H9 (cell line): ENCODE results near the gene ICAM4. TPM values are rescaled to one million over a fixed set of nuclear protein-coding genes. Genes with fewer than 3 reads are reported as not detected.

Experiments
- total RNA-seq: library from RNA; stranded (reverse); gene quantifications from 2 replicates; pipeline ENCODE4 v1.2.1, GENCODE V29; 2021

Gene ICAM4
- total RNA-seq, 1 experiment from 2014 or later, result 1.1 TPM

Other genes with a start within 250 kb of the ICAM4 start
- gene SHFL, start 200.6 kb upstream of the ICAM4 start, total RNA-seq, result 20.0 and 21.1 TPM in 2 replicates
- gene ANGPTL6, start 184.3 kb upstream of the ICAM4 start, total RNA-seq, result 0.18 and 0.26 TPM in 2 replicates
- 150 and 157 TPM in 2 replicates for gene PPAN, start 180.6 kb upstream of the ICAM4 start, total RNA-seq
- gene P2RY11, start 175.3 kb upstream of the ICAM4 start, total RNA-seq, result 60.6 and 63.7 TPM in 2 replicates
- gene EIF3G, start 167.1 kb upstream of the ICAM4 start, total RNA-seq, result 290 and 296 TPM in 2 replicates
- gene DNMT1, start 92.0 kb upstream of the ICAM4 start, total RNA-seq, result 206 and 227 TPM in 2 replicates
- 11.5 and 12.8 TPM in 2 replicates for gene S1PR2, start 55.6 kb upstream of the ICAM4 start, total RNA-seq
- gene MRPL4, start 34.7 kb upstream of the ICAM4 start, total RNA-seq, result 96.7 and 99.3 TPM in 2 replicates
- gene ICAM1, start 15.8 kb upstream of the ICAM4 start, total RNA-seq, result 2.1 and 2.3 TPM in 2 replicates
- 1.4 and 1.6 TPM in 2 replicates for gene ICAM5, start 3.0 kb downstream of the ICAM4 start, total RNA-seq
- 6.9 and 7.0 TPM in 2 replicates for gene ZGLP1, start 22.9 kb downstream of the ICAM4 start, total RNA-seq
- 26.8 and 27.7 TPM in 2 replicates for gene FDX2, start 29.1 kb downstream of the ICAM4 start, total RNA-seq
- 74.7 and 75.2 TPM in 2 replicates for gene RAVER1, start 46.6 kb downstream of the ICAM4 start, total RNA-seq
- 28.3 and 29.6 TPM in 2 replicates for gene ICAM3, start 52.7 kb downstream of the ICAM4 start, total RNA-seq
- 50.1 and 61.4 TPM in 2 replicates for gene TYK2, start 93.6 kb downstream of the ICAM4 start, total RNA-seq
- 155 and 164 TPM in 2 replicates for gene CDC37, start 116.6 kb downstream of the ICAM4 start, total RNA-seq
- 8.5 and 8.9 TPM in 2 replicates for gene PDE4A, start 133.6 kb downstream of the ICAM4 start, total RNA-seq
- 88.7 and 101 TPM in 2 replicates for gene KEAP1, start 216.4 kb downstream of the ICAM4 start, total RNA-seq
- 7.1 and 8.1 TPM in 2 replicates for gene S1PR5, start 230.5 kb downstream of the ICAM4 start, total RNA-seq